ENCODE data around the gene MRPL18.

Gene MRPL18

GRCh38 chr6:159844737-159845645, 54.7 kb downstream of the MRPL18 start:
- DNase-seq: no peak

All from right hindlimb (tissue), 1 donor.